HG03025 (cell line): ENCODE results near the gene MSANTD2.
A peak's percentile ranks its signal among the peaks of the same experiment; 100 is the strongest.

ENCODE experiments used
- ATAC-seq: cut with Tn5 transposase; IDR thresholded peaks from one replicate; pipeline ENCODE4 v1.9.1; 2021; ENCODE audit warnings: mild to moderate bottlenecking, moderate library complexity; ENCODE audit not compliant: unreplicated experiment, low FRiP score

MSANTD2 gene

GRCh38 chr11:124739479-124740276, 60.5 kb downstream of the MSANTD2 start, which contains the start of gene NRGN:
TSS of gene NRGN (plus strand) at chr11:124739942. CDS start at chr11:124740085, 143 bp downstream.
- peak; percentile 99 for ATAC-seq

- ATAC-seq, result no peak
These were observed 61.3 kb downstream of the MSANTD2 start for GRCh38 chr11:124738713-124739478.

DNA sequence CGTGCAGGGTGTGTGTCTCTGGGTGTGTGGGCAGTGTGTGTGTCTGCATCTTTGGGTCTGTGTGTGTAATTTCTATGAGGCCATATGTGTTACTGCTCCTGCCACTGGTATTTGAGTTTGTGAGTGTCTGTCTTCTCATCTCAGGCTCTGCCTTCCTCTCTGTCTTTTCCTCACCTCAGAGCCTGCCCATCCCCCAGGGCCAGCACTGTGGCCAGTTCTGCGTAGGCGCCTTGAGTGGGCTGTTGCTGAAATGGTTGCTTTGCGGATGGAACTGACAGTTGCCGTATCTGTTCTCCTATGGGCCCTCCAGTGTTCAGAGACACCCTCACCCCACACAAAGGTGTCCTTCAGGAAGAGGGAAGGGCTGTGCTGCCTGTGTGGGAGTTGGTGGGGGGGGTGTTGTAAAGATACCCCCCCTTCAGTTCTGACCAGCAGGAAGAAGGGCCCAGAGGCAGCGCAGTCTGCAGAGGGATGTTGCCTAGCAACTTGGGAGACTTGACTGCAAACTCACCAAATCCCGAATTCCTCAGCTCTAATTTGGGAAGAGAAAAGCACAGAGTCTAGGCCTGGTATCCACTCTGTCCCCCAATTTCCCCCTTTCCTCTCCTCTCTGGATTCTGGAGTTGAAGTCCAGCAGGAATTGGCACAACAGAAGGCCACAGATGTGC, 62.4 kb downstream of the MSANTD2 start:
- no peak for ATAC-seq

DNA sequence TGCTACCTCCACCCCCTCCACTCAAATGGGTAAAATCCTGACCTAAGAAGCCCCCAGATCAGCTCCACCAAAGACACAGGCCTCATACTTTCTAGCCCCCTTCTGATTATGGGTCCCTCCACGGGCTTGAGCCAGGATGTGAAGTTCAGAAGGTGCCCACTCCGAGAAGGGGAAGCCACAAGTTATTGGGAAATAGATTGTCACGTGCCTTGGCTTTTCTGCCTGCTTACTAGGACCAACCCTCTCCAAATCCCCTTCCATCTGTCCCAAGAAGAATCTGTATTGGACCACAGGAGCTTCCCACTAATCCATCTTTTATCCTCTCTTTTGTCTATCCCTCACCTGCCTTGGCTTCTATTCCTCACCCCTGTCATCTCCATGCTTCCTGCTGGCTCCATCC, 63.5 kb downstream of the MSANTD2 start:
- ATAC-seq, result no peak

GRCh38 chr11:124732230-124732629, 68.0 kb downstream of the MSANTD2 start:
- no peak for ATAC-seq

DNA sequence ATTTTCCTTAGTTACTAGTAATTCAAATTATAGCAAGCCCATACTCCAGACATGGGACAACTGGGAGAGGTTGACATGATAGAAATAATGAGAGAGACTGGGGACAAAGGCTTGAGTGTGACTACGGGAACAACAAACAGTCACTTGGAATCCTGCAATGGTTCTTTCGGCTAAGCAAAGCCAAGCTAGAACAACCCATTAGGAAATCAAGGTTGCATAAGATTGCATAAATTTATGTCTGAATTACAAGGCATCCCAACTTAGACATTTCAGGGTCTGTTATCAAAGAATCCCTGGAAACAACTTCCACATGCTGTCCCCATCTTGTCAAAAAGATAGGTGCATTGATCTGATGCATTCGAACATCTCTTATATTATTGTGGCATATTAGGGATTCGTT, 70.6 kb downstream of the MSANTD2 start:
- ATAC-seq, result no peak

DNA sequence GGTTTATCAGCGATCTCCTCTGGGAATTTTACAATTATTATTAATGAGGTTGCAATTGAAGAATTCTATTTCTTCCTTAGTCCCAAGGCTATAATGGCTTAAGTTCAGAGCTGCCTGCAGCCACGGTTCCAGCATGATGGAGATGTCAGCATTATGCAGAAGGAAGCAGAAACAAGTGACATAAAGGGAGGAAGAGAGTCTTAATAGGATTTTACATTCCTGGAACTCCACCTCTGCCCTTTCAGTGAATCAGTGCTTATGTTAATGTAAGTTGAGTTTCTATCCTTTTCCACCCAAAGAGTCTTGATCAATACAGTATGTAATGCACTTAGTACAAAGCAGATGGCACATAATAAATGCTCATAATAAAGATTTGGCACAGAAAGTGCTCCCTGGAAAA, 72.1 kb downstream of the MSANTD2 start:
- no peak for ATAC-seq

- no peak for ATAC-seq
These were observed 72.7 kb downstream of the MSANTD2 start for GRCh38 chr11:124727474-124727873.

DNA sequence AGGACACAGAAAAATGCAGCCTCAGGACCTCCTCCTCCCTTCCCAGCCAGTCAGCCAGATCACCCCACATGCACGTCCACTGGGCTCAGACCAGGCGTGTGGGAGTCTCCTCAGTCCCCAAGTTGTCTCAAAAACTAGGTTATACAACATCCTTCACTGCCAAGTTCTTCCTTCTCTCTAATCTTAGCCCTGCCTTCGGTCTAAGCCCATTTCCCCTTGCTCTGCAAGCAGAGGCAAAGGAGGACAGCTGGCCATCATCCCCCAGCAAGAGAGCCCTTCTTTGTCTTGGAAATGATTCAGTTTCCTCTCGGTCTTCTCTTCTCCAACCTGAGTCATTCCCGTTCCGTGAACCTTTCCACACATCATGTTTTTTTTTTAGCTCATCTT, 74.5 kb downstream of the MSANTD2 start:
- ATAC-seq, result no peak

DNA sequence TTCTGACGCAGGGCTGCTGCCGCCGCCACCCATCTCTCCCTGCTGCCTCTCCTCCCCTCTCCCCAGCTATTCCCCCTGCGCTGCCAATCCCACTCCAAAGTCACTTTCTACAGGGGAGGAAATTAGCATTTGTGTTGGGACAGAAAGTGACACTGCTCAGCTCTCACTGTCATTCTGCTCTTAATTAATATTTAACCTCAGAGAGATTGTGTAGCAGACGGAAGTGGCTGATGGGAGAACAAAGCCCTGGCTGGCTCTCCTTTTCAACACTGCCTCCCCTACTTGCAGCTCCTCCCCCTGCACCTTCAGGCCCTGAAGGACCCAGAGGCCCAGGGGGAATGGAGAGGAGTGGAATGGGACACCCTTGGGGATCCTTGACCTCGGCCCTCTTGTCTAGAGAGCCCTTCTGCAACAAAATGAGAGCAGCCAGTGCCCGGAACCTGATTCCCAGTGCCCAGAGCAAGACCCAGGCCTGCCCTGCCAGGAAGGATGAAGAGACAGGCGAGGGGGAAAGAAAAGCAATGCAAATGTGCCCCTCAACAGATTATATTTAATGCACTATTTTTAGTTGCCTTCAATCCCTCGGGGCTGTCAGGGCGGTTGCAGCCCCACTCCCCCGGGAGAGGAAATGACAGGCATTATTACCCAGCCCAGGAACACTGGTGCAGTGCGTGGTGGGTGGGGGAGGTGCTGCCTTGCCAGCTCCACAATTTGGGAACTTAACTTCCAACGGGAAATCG, 75.1 kb downstream of the MSANTD2 start:
- no peak for ATAC-seq

GRCh38 chr11:124722176-124722575, 78.0 kb downstream of the MSANTD2 start:
- ATAC-seq, result no peak

DNA sequence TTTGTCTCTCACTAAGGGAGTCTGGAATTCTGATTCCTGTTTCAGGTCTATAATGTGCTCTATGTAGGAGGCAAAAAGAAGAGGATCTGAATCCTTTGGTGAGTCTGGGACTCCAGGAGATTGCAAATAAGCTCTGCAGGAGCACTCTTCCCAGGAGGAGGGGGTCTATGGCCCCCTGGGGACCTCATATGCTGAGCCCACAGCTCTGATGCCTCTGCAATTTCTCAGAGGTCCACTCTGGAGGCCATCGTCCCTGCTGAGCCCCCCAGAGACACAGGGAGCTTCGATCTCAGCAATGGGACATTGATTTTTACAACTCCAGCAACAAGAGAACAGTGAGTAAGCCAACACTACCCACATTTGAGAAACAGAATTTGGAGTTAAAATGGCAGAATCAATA, 80.7 kb downstream of the MSANTD2 start:
- no peak for ATAC-seq

DNA sequence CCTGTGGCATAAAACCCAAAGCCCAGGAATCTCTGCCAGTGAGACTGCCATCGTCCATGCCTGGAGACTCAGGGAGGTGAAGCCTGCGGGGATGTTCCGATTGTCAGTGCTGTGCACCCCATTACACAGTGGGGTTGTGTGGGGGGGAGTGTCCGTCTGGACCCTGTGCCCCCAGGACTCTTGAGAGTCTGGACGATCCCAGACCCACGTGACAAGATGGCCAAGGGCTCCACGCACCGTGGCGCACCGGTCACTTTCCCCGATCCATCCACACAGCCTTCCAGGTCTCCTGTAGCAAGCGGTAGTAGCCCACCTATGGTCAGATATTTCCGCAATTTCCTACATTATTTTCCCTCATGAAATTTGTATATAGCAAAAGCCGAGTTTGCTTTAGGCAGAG, 81.4 kb downstream of the MSANTD2 start:
- ATAC-seq, result no peak

DNA sequence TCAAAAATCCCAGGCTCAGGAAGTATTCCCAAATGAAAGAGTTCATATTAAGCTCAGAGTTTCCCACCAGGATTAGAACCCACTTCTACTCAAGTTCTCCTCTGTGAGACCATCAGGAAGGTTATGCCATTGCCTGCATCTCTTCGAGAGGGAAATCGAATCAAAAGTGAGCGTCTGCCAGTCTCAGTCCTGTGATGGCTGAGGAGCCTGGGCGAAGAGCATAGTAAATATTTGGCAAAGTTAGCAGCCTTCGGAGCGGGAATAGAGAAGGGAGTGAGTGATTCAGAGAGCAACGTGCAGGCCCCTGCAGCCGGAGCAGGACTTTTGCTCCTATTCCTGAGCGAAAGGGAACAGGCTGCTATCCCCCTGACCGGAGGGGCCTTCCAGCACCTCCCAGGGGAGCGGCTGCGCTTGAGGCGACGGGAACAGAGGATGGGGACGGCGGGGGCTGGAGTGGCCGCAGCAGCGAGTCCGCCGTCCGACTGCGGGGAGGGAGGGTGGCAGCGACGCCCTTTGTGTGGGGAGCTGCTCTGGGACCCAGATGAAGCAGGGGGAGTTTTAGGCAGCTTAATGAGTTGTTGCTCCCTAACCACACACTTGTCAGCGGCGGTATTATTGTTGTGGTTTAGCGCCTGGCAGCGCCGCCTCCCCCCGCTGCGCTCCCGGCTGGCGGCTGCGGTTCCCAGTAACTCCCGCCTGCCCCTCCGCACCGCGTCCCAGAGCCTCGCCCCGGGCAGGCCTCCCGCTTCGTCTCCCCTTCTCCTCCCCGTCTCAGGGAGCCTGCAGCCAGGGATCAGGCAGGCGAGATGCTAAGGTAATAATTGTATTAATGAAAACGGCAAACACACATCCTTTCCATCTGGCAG, 82.2 kb downstream of the MSANTD2 start:
- ATAC-seq, result no peak

DNA sequence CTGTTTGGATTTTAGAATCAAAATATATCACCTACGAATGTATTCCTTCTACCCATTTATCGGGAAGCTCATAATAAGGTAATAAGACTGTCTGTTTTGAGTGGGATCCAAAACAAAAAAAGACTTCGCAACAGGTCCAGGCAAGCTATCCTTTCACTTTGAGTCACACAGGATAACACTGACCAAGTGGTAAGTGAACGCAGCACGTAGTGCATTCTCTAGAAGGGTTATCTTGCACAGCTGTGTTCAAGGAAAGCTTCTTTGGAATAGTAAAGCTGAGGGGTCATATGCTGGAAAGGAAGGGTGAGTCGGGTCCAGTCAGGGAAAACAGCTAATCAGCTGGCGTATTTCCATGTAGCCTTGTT, 82.8 kb downstream of the MSANTD2 start:
- no peak for ATAC-seq

DNA sequence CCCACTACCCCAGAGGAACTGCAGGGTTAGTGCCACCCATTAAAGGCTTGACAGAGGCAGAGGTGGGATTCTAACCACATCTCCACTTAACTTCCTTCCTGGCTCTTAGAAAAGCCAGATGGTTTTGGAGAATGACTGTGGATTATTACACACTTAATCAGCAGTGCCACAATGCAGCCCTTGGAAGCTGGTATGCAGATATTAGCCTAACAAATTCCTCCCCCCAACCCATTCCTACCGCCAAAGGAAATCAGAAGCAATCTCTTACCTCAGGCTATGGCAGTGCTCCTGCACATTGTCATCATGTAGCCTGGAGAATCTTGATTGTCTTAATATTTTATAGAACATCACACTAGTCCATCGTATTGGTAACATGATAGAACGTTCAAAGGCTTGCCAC, 83.6 kb downstream of the MSANTD2 start:
- no peak for ATAC-seq
